GM12874 (cell line): ENCODE results near the gene CTIF.

Source experiments
- CTCF ChIP-seq: IDR thresholded peaks from 2 replicates; pipeline ENCODE4 v1.5.1; 2011; ENCODE audit warnings: low read depth, mild to moderate bottlenecking, control low read depth, low read length, moderate library complexity; ENCODE audit not compliant: insufficient read depth

CTIF gene

GRCh38 chr18:48788373-48788772 lies 249.5 kb downstream of the CTIF start:
- no peak for TF ChIP-seq CTCF

- no peak for TF ChIP-seq CTCF
These were observed 250.5 kb downstream of the CTIF start for GRCh38 chr18:48789259-48789812.

GRCh38 chr18:48790226-48790863 lies 251.5 kb downstream of the CTIF start:
- no peak for TF ChIP-seq CTCF

GRCh38 chr18:48790869-48791635 lies 252.2 kb downstream of the CTIF start:
- TF ChIP-seq CTCF: no peak

GRCh38 chr18:48791636-48792105 lies 252.8 kb downstream of the CTIF start:
- TF ChIP-seq CTCF: no peak

GRCh38 chr18:48792141-48792540 lies 253.3 kb downstream of the CTIF start:
- TF ChIP-seq CTCF: no peak

GRCh38 chr18:48792611-48793380 lies 254.0 kb downstream of the CTIF start:
- TF ChIP-seq CTCF: no peak
